Left hindlimb (tissue), 1 donor: ENCODE measurements around the gene CREBL2.
"Not testable (repeated sequence)": the region's sequence is repeated elsewhere in the genome, so short reads cannot be mapped to it uniquely, and the experiment has no call there.

Source experiments
- DNase-seq: peaks from one replicate; pipeline ENCODE4 v3.0.0-alpha.2; 2018

The CREBL2 gene

DNA sequence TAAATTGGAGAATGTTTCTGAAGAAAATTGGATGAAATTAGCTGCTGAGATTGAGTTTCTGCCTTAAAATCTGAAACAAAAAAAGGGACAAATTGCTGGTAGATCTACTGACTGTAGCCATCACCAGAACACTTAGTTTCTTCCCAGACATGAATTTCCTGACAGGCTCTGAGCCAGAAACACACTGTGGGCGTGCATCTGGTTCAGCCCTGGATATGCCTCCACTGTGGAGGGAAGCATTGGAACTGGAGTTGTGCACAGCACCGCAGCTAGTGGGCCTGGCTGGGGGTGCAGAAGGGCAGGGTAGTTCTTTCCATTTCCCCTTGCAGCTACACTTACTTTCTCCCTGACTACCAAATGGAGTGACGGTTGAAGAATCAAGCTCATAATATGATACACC lies 31.2 kb downstream of the CREBL2 start:
- DNase-seq = no peak

DNA sequence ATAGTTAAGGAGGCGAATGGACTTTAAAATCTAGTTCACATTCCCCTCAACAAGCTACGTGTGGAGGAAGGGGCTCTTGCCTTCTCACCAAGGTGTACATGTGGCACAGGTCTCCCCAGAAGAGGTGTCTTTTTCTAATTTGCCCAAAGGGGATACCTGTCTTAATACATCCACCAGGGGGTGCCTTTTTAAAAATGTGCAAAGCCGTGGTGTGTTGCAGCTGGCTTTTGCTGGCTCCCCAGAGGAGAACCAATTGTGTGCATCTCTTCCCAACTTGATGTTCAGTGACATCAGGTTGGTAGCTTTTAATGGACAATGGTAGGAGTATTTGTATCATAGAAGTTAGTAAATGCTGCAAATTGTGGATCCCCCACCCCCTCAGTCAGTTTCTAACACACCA lies 33.8 kb downstream of the CREBL2 start:
- DNase-seq = no peak

DNA sequence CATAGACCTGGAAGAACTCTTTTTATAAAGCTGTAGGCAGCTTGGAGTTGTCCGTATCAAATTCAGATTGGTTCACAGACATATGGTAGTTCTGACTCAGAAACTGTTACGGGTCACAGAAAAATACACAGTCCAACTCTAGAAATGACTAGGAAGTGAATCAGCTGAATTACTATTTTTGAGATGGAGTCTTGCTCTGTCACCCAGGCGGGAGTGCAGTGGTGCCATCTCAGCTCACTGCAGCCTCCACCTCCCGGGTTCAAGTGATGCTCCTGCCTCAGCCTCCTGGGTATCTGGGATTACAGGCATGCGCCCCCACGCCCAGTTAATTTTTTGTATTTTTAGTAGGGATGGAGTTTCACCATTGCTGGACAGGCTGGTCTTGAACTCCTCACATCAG lies 34.3 kb downstream of the CREBL2 start:
- not testable (repeated sequence) for DNase-seq

DNA sequence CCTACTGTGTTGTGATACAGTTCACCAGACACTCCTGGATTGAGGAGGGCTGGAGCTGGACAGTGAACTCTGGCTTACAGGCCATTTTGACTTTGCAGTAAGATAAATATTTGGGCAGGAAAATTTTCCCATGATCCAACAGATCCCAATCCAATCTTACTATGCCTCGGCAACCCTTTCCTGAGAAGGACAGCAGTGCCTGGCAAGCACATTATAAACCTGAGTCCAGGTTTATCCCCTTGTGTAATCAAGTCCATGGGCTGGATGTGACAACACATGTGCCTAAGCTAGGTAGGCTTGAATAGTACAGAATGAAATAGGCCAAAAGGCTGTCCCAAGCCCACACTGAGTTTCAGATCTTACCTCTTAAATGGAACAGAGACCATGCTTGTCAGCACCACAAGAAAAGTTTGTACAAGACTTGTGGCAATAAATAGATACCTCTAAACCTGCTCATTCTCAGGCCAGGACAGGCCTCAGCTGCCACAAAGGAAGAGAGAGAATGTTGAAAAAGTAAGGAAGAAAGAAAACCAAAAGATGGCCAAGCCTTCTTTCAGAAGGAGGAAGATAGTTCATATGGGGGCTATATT lies 34.9 kb downstream of the CREBL2 start:
- no peak for DNase-seq

DNA sequence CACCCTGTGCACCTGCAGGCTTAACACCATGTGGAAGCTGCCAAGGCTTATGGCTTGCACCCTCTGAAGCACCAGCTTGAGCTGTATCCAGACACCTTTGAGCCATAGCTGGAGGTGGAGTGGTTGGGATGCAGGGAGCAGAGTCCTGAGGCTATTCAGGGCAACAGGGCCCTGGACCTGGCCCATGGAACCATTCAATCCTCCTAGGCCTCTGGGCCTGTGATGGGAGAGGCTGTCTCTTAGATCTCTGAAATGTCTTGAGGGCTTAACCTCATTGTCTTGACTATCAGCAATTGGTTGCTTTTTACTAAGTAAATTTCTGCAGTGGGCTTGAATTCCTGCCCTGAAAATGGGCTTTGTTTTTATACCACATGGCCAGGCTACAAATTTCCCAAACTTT lies 36.6 kb downstream of the CREBL2 start:
- no peak for DNase-seq

DNA sequence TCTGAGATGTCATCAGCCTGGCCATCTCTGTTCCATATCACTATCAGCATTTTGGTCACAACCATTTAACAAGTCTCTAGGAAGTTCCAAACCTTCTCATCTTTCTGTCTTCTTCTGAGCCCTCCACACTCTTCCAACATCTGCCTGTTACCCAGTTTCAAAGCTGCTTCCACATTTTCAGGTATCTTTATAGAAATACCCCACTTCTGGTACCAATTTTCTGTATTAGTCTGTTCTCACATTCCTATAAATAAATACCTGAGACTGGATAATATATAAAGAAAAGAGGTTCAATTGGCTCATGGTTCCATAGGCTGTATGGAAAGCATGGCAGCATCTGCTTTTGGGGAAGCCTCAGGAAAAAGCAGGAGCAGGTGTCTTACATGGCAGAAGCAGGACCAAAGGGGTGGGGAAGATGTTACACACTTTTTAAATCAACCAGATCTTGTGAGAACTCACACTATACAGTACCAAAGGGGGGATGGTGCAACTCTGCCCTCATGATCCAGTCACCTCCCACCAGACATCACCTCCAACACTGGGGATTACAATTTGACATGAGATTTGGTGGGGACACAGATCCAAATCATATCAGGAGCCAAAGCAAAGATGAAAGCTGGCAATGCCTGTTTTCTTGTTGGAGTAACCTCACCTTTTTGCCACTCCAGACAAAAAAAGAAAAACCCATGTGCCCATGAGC lies 37.4 kb downstream of the CREBL2 start:
- DNase-seq = no peak

DNA sequence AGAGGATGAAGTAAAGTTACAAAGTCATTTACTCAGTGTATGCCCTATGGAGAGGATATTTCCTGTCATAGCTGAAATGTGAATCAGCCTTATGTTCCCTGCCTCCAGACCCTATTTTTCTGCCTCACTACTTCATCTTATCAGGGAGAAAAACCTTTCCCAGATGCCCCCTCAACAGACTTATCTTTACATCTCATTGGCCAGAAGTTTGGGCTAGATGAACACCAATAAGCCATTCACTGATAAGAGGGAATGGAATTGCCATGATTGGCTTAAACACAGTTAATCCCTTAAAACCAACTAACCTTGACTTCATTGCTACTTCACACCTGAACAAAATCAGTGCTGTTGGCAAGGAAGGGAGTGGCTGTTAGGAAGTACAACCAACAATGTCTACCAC lies 40.1 kb downstream of the CREBL2 start:
- no peak for DNase-seq

DNA sequence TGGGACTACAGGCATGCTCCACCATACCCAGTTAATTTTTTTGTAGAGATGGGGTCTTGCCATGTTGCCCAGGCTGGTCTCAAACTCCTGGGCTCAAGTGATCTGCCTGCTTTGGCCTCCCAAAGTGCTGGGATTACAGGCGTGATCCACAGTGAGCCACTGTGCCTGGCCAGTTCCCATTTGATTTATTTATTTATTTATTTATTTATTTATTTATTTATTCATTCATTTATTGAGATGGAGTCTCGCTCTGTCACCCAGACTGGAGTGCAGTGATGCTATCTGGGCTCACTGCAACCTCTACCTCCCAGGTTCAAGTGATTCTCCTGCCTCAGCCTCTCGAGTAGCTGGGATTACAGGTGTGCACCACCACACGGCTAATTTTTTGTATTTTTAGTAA lies 41.0 kb downstream of the CREBL2 start:
- not testable (repeated sequence) for DNase-seq

DNA sequence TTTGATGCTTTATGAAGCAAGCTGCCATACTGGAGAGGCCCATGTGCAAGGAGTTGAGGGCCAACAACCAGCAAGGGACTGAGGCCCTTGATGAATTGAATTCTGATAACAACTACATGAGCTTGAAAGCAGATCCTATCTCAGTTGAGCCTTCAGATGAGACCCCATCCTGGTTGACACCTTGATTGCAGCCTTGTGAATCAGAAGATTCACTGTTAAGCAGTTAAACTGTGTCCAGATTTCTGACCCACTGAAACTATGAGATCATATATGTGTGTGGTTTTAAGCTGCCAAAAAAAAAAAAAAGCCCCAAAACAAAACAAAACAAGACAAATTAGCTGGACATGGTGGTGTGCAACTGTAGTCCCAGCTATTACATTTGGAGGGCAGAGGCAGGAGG lies 42.2 kb downstream of the CREBL2 start:
- DNase-seq = no peak

DNA sequence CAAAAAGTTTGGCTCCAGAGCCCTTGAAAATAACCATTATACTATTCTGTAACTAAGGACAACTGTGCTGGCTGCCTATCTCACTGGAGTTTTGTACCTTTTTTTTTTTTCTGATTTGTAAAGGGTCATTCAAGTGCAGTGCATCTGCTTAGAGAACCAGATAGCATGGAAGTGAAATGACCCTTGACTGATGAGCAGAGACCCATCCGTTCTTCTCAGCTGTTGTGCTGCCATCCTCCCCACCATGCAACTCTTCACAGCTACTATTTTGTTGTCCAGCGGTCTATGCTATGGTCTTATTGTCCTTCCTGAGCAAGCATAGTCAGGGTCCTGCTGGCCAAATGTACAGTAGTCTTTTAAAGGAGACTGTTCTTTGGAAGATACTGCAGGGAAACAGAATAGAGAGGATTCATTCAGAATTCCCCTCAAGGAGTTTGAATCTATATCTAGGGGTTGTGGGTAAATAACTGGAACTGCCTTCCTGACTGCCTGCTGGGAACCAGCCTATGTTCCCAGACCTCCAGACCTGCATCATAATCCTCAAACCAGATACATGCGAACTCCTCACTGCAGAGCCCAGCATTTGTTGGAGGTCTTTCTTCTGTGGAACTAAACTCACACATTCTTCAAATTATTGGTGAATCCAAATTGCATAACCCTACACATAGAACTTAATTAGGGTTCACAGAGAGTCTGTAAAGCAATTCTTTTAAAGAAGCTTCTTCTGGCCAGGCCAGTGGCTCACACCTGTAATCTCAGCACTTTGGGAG lies 43.2 kb downstream of the CREBL2 start:
- no peak for DNase-seq

DNA sequence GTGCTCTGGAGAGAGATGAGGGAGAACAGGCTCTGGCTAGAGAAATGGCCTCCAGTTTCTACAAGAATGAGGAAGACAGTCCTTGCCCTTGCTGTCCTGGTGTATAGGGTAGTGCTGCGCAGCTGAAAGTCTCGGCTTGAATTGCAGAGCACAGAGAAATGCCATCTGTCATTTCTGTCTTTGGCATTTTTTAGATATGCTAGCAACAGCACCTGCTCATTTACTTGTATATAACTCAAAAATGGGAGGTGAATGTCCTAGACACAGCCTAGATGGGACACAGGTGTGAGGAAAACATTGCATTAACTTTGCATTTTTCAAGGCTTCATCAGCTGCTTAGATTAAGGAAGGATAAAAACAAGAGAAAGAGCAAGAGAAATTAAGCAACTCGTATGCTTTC lies 48.5 kb downstream of the CREBL2 start:
- DNase-seq = no peak

DNA sequence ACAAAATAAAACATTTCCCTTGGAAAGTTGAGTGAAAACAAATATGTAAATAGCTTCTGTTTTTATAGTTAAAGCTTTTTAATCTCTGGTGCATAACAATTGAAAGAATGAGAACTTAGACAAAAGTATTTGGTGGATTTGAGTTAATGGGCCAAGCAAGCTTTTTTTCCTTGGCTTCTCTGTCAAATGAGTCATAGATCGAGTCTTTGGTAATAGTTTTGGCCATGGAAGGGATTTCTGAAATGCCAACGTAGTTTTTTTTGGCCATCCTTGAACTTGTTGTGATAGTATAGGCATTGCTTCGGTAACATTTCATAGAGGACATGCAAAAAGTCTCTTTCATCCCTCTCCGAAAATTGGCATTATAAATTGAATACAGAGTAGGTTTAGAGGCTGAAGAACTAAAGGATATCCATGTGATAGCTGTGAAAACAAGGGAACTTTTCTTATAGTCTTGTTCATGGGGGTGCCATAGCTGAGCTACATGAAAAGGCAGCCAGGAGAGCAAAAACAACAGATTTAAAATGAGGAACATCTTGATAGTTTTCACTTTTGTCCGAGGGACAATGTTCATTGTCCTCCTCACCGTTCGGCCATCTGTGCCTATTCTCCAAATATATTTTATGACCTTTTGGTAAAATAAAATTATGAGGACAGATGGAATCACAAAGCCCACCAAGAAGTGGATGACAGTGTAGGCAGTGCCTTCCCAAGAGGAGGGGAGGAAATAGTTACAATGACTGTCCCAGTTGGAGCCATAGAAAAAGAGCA lies 49.6 kb downstream of the CREBL2 start:
- no peak for DNase-seq

DNA sequence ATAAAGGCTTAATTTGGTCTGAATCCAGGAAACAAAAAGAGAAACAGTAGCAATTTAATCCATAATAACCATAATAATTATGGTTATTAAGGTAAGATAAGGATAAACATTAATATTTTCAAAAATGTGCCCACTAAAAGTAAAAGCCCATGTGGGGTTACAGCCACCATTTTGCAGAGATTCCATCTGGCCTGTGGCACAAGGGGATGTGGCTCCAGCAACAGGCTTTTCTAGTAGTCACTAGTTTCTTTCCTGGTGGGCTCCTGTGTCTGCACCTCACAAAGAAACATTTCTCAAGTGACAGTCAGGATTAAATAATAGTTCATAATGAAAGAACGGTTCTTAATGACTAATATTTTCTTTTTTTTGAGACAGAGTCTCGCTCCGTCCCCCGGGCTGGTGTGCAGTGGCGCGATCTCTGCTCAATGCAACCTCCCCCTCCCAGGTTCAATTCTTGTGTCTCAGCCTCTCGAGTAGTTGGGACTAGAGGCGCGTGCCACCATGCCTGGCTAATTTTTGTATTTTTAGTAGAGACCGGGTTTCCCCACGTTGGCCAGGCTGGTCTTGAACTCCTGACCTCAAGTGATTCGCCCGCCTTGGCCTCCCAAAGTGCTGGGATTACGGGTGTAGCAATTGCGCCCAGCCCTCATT lies 52.1 kb downstream of the CREBL2 start:
- no peak for DNase-seq

DNA sequence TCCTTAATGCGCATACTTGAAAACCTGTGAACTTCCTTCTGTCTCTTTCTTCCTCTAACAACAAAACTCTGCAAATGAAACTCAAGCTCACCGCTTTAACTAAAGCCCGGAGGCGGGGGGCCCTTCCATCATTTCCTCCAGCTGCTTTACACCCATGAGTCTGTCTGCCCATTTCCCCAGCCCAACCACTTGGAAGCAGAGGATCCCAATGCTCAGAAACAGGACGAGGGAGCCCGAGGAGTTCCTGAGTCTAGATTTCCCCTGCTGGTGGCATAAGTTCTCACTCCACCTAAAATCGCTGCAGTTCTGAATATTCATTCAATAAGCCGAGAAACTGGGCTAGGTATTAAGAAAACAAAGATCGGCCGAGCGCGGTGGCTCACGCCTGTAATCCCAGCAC lies 53.5 kb downstream of the CREBL2 start:
- no peak for DNase-seq

DNA sequence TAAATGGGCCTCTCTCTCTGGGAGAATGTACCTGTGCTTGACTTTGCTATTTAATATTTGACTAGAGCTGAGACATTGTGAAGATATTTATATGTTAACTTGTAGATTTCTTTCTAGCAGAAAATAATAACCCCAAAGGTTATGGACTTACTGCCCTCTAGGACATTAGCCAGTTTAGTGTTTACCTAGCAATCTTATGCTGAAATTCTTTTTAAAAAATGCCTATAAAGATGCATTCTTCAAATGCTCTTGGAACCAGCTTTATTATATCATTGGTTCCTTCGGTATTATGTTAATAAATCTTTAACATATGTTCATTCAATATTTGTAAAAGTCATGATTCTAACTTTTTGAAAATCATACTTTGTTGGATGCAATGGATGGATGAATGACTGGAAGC lies 56.3 kb downstream of the CREBL2 start:
- DNase-seq = no peak

DNA sequence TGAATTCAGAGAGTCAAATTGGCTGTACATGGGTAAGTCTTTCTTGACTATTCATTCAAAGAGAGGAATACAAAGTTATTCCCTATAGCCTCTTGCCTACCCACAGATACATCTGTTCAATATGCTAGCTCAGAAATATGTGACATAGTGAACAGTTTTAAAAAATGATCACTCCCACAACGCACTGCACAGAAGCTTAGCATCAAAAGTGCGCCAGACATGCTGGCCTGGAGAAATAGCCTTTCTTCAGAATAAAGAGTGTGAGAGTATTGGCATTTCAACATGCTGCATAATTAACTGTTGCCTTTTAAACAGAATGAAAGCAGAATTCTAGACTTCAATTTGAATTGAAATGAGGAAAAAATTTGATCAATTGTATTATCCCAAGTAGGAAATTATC lies 57.3 kb downstream of the CREBL2 start:
- no peak for DNase-seq

DNA sequence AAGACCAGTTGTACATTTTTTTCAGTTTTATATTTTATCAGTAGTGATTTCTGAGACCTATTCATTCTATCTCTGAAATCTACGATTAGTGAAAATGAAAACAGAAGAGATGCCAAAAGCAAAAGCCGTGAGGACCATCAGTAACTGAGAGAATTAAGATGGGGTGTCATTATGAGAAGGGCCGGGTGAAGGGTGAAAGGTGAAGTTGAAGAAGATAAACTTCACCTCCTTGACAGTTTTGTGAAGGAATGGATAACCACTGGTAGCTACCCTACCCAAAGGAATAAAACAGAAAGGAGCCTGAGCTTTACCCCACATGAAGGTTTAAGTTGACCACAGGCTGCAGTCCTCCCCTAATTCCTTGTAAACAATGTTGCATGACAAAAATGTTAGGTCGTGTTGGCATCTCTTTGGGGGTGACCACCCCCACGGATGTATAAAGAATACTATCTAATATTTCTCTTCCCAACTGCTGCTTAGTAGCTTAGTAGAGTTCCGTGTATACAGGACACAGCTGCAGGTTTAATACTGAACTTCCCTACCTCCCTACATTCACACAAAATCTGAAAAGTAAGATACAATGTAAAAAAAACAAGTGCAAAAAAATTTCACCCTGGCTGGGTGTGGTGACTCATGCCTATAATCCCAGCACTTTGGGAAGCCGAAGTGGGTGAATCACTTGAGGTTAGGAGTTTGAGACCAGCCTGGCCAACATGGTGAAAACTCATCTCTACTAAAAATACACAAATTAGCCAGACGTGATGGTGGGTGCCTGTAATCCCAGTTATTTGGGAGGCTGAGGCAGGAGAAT lies 60.4 kb downstream of the CREBL2 start:
- DNase-seq = no peak

DNA sequence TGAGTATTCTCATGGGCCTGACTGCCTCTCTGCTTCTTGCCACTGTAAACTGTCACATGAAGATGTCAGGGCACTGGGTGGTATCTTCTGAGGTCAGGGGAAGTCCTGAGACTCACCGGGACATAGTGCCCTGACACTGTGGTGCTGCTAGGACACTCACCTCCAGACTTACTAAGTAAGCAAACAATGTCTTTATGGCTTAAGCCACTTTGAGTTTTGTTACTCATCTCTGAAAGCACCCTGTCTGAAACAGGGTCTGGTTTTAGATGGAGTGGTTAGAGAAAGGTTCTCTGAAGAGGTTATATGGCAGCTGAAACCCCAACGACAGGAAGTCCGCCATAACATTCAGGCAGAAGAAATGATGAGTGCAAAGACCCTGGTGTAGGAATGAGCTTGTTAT lies 61.6 kb downstream of the CREBL2 start:
- no peak for DNase-seq

DNA sequence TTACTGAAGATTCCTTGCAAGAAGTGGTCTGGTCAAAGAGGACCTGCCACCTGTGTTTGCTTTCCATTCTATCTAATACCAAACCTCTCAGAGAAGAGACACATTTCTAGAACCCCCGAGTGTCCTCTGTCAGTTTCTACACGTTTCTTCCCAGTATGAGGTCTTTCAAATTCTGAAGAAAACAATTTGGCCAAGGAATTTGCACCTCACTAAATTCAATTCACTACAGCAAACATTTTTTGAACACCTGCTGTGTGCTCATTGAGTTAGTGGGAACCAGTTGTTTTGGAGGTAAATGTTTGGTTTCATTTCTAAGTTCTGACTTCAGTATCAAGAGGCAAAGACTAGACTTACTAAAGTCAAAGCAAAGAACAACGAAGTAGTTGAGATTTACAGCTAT lies 64.9 kb downstream of the CREBL2 start:
- no peak for DNase-seq

DNA sequence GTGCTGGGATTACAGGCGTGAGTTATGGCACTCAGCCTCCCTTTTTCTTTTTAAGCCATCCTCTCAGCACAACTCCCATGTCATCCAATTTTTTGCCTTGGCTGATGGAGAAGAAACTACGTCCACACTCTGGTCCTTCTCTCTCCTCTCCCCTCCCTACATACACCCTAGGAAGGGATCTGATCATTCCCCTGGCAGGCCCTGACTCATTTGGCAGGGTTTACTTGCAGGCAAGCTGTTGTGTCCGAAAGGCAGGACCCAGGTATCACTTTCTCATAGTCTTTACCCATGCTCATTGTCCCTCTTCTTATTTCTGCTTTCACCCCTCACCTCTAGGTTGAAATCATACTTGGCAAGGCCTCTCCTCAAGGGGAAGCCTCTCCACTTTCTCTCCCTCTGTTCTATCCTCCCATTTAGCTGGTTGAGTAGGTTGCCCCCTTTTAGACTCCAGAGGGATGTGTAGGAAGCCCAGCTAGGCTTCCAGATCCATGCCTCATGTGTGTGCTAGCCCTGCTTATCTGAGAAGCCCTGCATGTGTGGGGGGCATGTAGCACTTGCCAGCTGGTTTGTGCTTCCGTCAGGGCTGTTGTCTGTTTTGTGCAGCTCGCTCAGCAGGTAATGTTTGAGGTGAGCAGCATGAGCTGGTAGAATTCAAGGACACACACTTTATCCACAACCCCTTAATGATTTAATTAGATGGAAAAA lies 69.5 kb downstream of the CREBL2 start:
- no peak for DNase-seq

DNA sequence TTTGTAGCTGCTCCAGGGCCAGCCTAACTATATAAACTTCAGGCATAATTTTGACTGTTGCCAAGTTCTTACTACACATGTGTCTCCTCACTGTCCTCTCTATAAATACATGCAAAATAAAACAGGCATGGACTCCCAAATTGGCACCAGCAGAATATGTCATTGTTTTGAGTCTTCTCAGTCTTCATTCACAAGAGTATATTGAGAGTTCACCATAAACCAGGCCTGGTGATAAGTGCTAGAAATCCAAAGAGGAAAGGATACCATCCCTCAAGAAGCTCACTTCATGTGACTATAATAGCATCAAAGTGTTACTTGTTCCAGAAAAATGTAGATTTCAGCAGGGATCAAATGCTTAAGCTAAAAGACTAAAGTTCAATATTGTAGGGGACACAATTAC lies 70.6 kb downstream of the CREBL2 start:
- DNase-seq = no peak
